Measurements from ENCODE around the gene SLC34A1.

- TF ChIP-seq, protein P1, sequence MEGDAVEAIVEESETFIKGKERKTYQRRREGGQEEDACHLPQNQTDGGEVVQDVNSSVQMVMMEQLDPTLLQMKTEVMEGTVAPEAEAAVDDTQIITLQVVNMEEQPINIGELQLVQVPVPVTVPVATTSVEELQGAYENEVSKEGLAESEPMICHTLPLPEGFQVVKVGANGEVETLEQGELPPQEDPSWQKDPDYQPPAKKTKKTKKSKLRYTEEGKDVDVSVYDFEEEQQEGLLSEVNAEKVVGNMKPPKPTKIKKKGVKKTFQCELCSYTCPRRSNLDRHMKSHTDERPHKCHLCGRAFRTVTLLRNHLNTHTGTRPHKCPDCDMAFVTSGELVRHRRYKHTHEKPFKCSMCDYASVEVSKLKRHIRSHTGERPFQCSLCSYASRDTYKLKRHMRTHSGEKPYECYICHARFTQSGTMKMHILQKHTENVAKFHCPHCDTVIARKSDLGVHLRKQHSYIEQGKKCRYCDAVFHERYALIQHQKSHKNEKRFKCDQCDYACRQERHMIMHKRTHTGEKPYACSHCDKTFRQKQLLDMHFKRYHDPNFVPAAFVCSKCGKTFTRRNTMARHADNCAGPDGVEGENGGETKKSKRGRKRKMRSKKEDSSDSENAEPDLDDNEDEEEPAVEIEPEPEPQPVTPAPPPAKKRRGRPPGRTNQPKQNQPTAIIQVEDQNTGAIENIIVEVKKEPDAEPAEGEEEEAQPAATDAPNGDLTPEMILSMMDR (IDR thresholded peaks at IDR 0.05): no peak
- no peak for TF ChIP-seq POLR2A (IDR thresholded peaks at IDR 0.05)
These were observed 29.5 kb upstream of the SLC34A1 start for GRCh38 chr5:177354711-177355110.

Data from uterus (tissue), 2 donors.